Bronchus fibroblast of lung (primary cell): ENCODE results near the gene DAD1. TPM values are rescaled to one million over a fixed set of nuclear protein-coding genes. Genes with fewer than 3 reads are reported as not detected.

ENCODE experiments used
- total RNA-seq: library from RNA; depleted of rRNA; stranded (reverse); fragments of >200 nt; gene quantifications from 2 replicates; pipeline ENCODE4 v1.2.3, GENCODE V29; 2015

Gene DAD1
- total RNA-seq = 412 and 446 TPM in 2 replicates

DNA sequence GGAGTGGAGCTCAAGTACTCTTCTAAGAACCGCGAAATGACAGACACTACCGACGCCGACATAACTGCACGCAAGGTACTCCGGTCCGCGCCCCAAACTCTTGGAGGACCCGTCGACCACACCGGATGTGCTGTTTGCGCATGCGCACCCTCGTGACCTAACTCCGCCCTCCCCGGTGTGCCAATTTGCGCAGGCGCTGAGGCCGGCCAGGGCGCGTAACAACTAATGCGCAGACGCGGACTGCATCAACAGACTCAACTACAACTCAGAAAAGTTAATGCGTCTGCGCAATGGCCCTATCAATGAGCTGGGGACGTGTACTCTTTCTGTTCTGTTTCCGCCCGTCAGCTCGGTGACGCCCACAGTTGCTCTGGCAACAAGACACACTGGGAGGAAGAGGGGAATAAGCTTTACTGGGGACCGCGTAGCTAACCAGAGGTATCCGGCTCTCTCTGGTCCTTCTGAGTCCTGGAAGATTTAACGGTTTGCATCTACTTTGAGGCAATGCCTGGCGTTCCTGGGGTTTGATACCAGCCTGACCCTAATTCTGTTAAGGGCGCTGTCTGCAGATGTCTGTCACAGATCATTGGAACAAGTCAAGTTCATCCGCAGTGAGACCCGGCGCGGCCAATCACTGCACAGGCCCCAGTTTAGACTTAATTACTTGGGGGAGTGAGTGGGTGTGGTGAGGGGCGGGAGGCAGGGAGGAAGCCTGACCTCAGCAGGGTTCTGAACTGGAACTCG lies at the start of gene DAD1:
Gene DAD1, minus strand, starts transcription at position 129 of the 744 bp plus-strand sequence. Its CDS starts 67 bp downstream, at position 62.

DNA sequence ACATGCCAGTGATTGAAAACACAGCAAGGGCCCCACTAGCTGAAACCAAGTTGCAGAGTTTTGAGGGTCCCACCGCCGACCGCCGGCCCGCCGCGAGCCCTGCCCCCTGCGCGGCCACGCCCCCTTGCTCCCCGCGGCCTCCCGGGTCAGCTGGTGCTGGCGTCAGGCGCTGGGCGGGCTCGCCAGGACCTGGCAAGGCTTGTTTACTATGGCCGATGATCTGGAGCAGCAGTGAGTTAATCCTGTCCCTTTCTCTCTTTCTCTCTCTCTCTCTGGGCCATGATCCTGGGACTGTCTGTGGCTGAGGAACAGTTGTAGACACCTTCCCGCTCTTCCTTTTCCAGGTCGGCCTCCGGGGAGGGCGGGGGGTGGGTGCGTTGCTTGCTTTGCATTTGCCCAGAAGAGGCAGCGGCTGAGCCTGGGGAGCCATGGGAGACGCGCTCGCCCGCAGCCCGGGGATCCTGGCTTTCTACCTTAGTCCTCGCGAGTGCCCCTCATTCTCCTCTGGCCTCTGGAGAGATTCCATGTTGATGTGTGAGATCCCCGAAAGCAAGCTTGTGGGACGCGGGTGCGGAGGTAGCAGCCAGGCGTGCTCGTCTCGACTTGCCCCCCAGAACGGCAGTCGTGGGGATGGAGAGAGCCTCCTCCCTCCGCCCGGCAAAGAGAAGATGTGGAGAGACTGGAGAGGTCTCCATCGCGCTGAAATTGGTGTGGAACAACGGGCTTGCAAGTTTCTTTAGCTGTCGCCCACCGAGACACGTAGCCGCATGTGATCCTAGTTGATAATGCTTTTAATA lies 9.3 kb upstream of the DAD1 start, which contains the start of gene ABHD4:
Gene ABHD4, plus strand, starts transcription at position 202 of the 797 bp plus-strand sequence. Its CDS starts 7 bp downstream, at position 209.

Other genes starting within 250 kb of the DAD1 start
- 12.4 and 12.8 TPM in 2 replicates for gene ABHD4, start 9.1 kb upstream of the DAD1 start, total RNA-seq
- gene OR6J1, start 55.1 kb upstream of the DAD1 start, total RNA-seq = not detected in 2 replicates
- gene OXA1L, start 177.5 kb upstream of the DAD1 start, total RNA-seq = 104 and 132 TPM in 2 replicates
- gene SLC7A7, start 226.2 kb upstream of the DAD1 start, total RNA-seq = 1.3 and 1.5 TPM in 2 replicates
- 146 and 245 TPM in 2 replicates for gene MRPL52, start 240.7 kb upstream of the DAD1 start, total RNA-seq
- 226 and 239 TPM in 2 replicates for gene MMP14, start 247.4 kb upstream of the DAD1 start, total RNA-seq